Astrocyte (in vitro differentiated cells and primary cell): Measurements from ENCODE around the gene ZNF615. TPM values are rescaled to one million over a fixed set of nuclear protein-coding genes. Genes with fewer than 3 reads are reported as not detected.
"Not testable (repeated sequence)": the region's sequence is repeated elsewhere in the genome, so short reads cannot be mapped to it uniquely, and the experiment has no call there.

Experiments
- DNase-seq: peaks from one replicate; pipeline ENCODE4 v3.0.0-alpha.2; 2010; ENCODE audit warnings: low read depth
- FAIRE-seq: peaks from 2 replicates; lab custom pipeline; 2011; peaks lifted over from hg19 to GRCh38; lab: Jason Lieb, UNC
- H2AFZ ChIP-seq: 2 replicates; pipeline ENCODE4 v1.6.0; 2012; ENCODE audit warnings: low read depth, low read length, inconsistent platforms
- H3K27ac ChIP-seq: 2 replicates; pipeline ENCODE4 v1.5.1; 2011; ENCODE audit warnings: low read depth, low read length, inconsistent platforms
- H3K27me3 ChIP-seq: 2 replicates; pipeline ENCODE4 v1.6.0; 2011; ENCODE audit warnings: low read length, inconsistent platforms; ENCODE audit not compliant: insufficient read depth
- H3K36me3 ChIP-seq: 2 replicates; pipeline ENCODE4 v1.5.1; 2011; ENCODE audit warnings: low read length, inconsistent platforms; ENCODE audit not compliant: insufficient read depth
- H3K4me1 ChIP-seq: 2 replicates; pipeline ENCODE4 v1.5.1; 2011; ENCODE audit warnings: low read length, inconsistent platforms; ENCODE audit not compliant: insufficient read depth
- H3K4me2 ChIP-seq: 2 replicates; pipeline ENCODE4 v1.6.0; 2012; ENCODE audit warnings: low read length, inconsistent platforms
- H3K4me3 ChIP-seq: 2 replicates; pipeline ENCODE4 v1.5.1; 2011; ENCODE audit warnings: low read depth, mild to moderate bottlenecking, low read length, inconsistent platforms; ENCODE audit not compliant: insufficient read depth
- H3K79me2 ChIP-seq: 2 replicates; pipeline ENCODE4 v1.6.0; 2012; ENCODE audit warnings: mild to moderate bottlenecking, low read length, inconsistent platforms; ENCODE audit not compliant: insufficient read depth
- H3K9ac ChIP-seq: 2 replicates; pipeline ENCODE4 v1.6.0; 2012; ENCODE audit warnings: mild to moderate bottlenecking, low read length, inconsistent platforms
- H3K9me3 ChIP-seq: 2 replicates; pipeline ENCODE4 v1.5.1; 2012; ENCODE audit warnings: low read depth, mild to moderate bottlenecking, low read length, inconsistent platforms; ENCODE audit not compliant: insufficient read depth
- H4K20me1 ChIP-seq: 2 replicates; pipeline ENCODE4 v1.6.0; 2012; ENCODE audit warnings: low read length, inconsistent platforms; ENCODE audit not compliant: insufficient read depth
- H3K27ac Mint-ChIP-seq: one replicate; pipeline ENCODE4 v1.8.0; 2021; ENCODE audit warnings: mild to moderate bottlenecking, mixed read lengths; ENCODE audit not compliant: unreplicated experiment
- H3K27me3 Mint-ChIP-seq: one replicate; pipeline ENCODE4 v1.8.0; 2021; ENCODE audit warnings: low read depth, mixed read lengths; ENCODE audit not compliant: unreplicated experiment
- H3K36me3 Mint-ChIP-seq: one replicate; pipeline ENCODE4 v1.8.0; 2021; ENCODE audit warnings: low read depth, mixed read lengths; ENCODE audit not compliant: unreplicated experiment
- H3K4me1 Mint-ChIP-seq: one replicate; pipeline ENCODE4 v1.8.0; 2021; ENCODE audit warnings: low read depth, mixed read lengths; ENCODE audit not compliant: unreplicated experiment
- H3K4me3 Mint-ChIP-seq: one replicate; pipeline ENCODE4 v1.8.0; 2021; ENCODE audit warnings: mild to moderate bottlenecking, moderate library complexity, mixed read lengths; ENCODE audit not compliant: unreplicated experiment
- H3K9me3 Mint-ChIP-seq: one replicate; pipeline ENCODE4 v1.8.0; 2021; ENCODE audit warnings: mild to moderate bottlenecking, mixed read lengths; ENCODE audit not compliant: unreplicated experiment
- CTCF ChIP-seq: IDR thresholded peaks from 2 replicates; pipeline ENCODE4 v1.5.1; 2011; ENCODE audit warnings: low read depth, mild to moderate bottlenecking, inconsistent platforms, low read length, moderate library complexity; ENCODE audit not compliant: insufficient read depth
- EZH2 ChIP-seq: IDR thresholded peaks from 2 replicates; pipeline ENCODE4 v1.6.1; 2012; ENCODE audit warnings: mild to moderate bottlenecking, low read length, inconsistent platforms; ENCODE audit not compliant: insufficient read depth
- total RNA-seq: library from RNA; stranded (reverse); gene quantifications from 2 replicates; pipeline ENCODE4 v1.2.1, GENCODE V29; 2021

Gene ZNF615
- total RNA-seq, 1 donor from 2014 or later, result 4.7 TPM

- H3K9ac ChIP-seq, result no peak overlapping the region
- H3K27me3 ChIP-seq, result no peaks in the 10 kb centered on the region
- Mint-ChIP-seq H3K4me1 (no peaks in the 10 kb centered on the region), H3K4me3 (no peak overlapping the region), H3K36me3 (peaks cover 64% of the 10 kb centered on the region), H3K9me3 (peaks cover 60% of the 10 kb centered on the region), H3K27me3 (no peaks in the 10 kb centered on the region), H3K27ac (no peak overlapping the region)
- H3K36me3 ChIP-seq, result peaks cover 33% of the 10 kb centered on the region
- no peaks in the 10 kb centered on the region for H4K20me1 ChIP-seq
- H2AFZ ChIP-seq, result no peak overlapping the region
- no peaks in the 10 kb centered on the region for H3K79me2 ChIP-seq
- no peak for FAIRE-seq
- H3K4me3 ChIP-seq, result no peak overlapping the region
- H3K4me2 ChIP-seq, result no peak overlapping the region
- peak; percentile 24 for DNase-seq
- peaks cover 40% of the 10 kb centered on the region for H3K9me3 ChIP-seq
- H3K27ac ChIP-seq, result no peak overlapping the region
- no peaks in the 10 kb centered on the region for H3K4me1 ChIP-seq
- TF ChIP-seq EZH2, result no peak
- TF ChIP-seq CTCF, result no peak
Measured at GRCh38 chr19:51971624-51972023, 36.4 kb downstream of the ZNF615 start.

GRCh38 chr19:51970718-51971117, 37.3 kb downstream of the ZNF615 start:
- Mint-ChIP-seq H3K4me3 (no peak overlapping the region), H3K27ac (no peak overlapping the region), H3K4me1 (no peaks in the 10 kb centered on the region), H3K9me3 (peaks cover 59% of the 10 kb centered on the region), H3K36me3 (peaks cover 67% of the 10 kb centered on the region), H3K27me3 (no peaks in the 10 kb centered on the region)
- H3K9ac ChIP-seq, result no peak overlapping the region
- peaks cover 43% of the 10 kb centered on the region for H3K9me3 ChIP-seq
- no peak overlapping the region for H3K4me3 ChIP-seq
- H3K4me1 ChIP-seq, result no peaks in the 10 kb centered on the region
- no peak overlapping the region for H3K4me2 ChIP-seq
- H4K20me1 ChIP-seq, result no peaks in the 10 kb centered on the region
- DNase-seq (no peak), FAIRE-seq (no peak)
- peaks cover 40% of the 10 kb centered on the region for H3K36me3 ChIP-seq
- no peak overlapping the region for H2AFZ ChIP-seq
- no peak for TF ChIP-seq CTCF
- no peaks in the 10 kb centered on the region for H3K27me3 ChIP-seq
- H3K27ac ChIP-seq, result no peak overlapping the region
- H3K79me2 ChIP-seq, result no peaks in the 10 kb centered on the region

GRCh38 chr19:51965583-51965982, 42.4 kb downstream of the ZNF615 start:
- no peaks in the 10 kb centered on the region for H3K27me3 Mint-ChIP-seq
- H3K4me1 Mint-ChIP-seq, result no peaks in the 10 kb centered on the region
- H3K4me2 ChIP-seq, result no peak overlapping the region
- H3K9ac ChIP-seq, result no peak overlapping the region
- H3K79me2 ChIP-seq, result no peaks in the 10 kb centered on the region
- H2AFZ ChIP-seq, result no peak overlapping the region
- TF ChIP-seq EZH2, result no peak
- TF ChIP-seq CTCF, result no peak
- H3K4me1 ChIP-seq, result no peaks in the 10 kb centered on the region
- no peak overlapping the region for H3K4me3 Mint-ChIP-seq
- H3K4me3 ChIP-seq, result no peak overlapping the region
- H4K20me1 ChIP-seq, result no peaks in the 10 kb centered on the region
- H3K9me3 ChIP-seq, result peaks cover 39% of the 10 kb centered on the region
- no peak overlapping the region for H3K27ac ChIP-seq
- FAIRE-seq (no peak), DNase-seq (no peak)
- peaks cover 58% of the 10 kb centered on the region for H3K9me3 Mint-ChIP-seq
- peaks cover 44% of the 10 kb centered on the region for H3K36me3 ChIP-seq
- H3K27me3 ChIP-seq, result no peaks in the 10 kb centered on the region
- peaks cover 65% of the 10 kb centered on the region for H3K36me3 Mint-ChIP-seq
- H3K27ac Mint-ChIP-seq, result no peak overlapping the region

- not testable (repeated sequence) for H3K4me3 ChIP-seq, H3K4me1 ChIP-seq, H3K79me2 ChIP-seq, H3K4me2 ChIP-seq, H3K27ac Mint-ChIP-seq, H3K4me1 Mint-ChIP-seq, H2AFZ ChIP-seq, H3K9ac ChIP-seq, H3K4me3 Mint-ChIP-seq, H3K27me3 Mint-ChIP-seq, FAIRE-seq, H3K27me3 ChIP-seq, DNase-seq, H3K27ac ChIP-seq, H4K20me1 ChIP-seq
- Histone ChIP-seq H3K9me3 (peaks cover 22% of the 10 kb centered on the region), H3K36me3 (peaks cover 15% of the 10 kb centered on the region)
- H3K9me3 Mint-ChIP-seq, result peaks cover 32% of the 10 kb centered on the region
- peaks cover 47% of the 10 kb centered on the region for H3K36me3 Mint-ChIP-seq
Measured at GRCh38 chr19:51960621-51961233, 47.3 kb downstream of the ZNF615 start.
